CD4-positive, alpha-beta memory T cell (primary cell): ENCODE measurements around the gene CMIP. TPM values are rescaled to one million over a fixed set of nuclear protein-coding genes. Genes with fewer than 3 reads are reported as not detected.
A peak's percentile ranks its signal among the peaks of the same experiment; 100 is the strongest.

ENCODE experiments used
- CTCF ChIA-PET: fragments of 350-600 bp; sonication (Branson Sonifier 250); formaldehyde crosslinking; loops from one replicate; lab custom pipeline; 2021; ENCODE audit warnings: inconsistent platforms; ENCODE audit not compliant: partially characterized antibody; lab: Charles Lee
- POLR2A ChIA-PET: fragments of 350-600 bp; sonication (Branson Sonifier 250); formaldehyde crosslinking; loops from one replicate; lab custom pipeline; 2021; ENCODE audit not compliant: partially characterized antibody; lab: Charles Lee
- DNase-seq, 5 donors: peaks; one replicate each; pipeline versions ENCODE4 v3.0.0 to v3.0.0-alpha.2; 2020 to 2022; ENCODE audit warnings: mixed read lengths in 1 of 5
- H3K27ac ChIP-seq: one replicate; pipeline ENCODE4 v1.7.0; 2013; ENCODE audit warnings: low read depth, low read length
- H3K27me3 ChIP-seq: 2 replicates; pipeline ENCODE4 v1.7.0; 2013; ENCODE audit warnings: mild to moderate bottlenecking, low read length, moderate library complexity; ENCODE audit not compliant: insufficient read depth
- H3K36me3 ChIP-seq: 2 replicates; pipeline ENCODE4 v1.7.0; 2013; ENCODE audit warnings: mild to moderate bottlenecking, low read length, moderate library complexity; ENCODE audit not compliant: insufficient read depth
- H3K4me1 ChIP-seq: 2 replicates; pipeline ENCODE4 v1.7.0; 2013; ENCODE audit warnings: mild to moderate bottlenecking, low read length, moderate library complexity; ENCODE audit not compliant: insufficient read depth
- H3K4me3 ChIP-seq, 2 donors: one replicate each; pipeline ENCODE4 v1.7.0; 2013; ENCODE audit warnings: low read length in 2 of 2, mild to moderate bottlenecking in 1 of 2
- H3K9me3 ChIP-seq, 2 donors: one replicate each; pipeline ENCODE4 v1.7.0; 2013; ENCODE audit warnings: low read length in 2 of 2, control low read depth in 1 of 2; ENCODE audit not compliant: control insufficient read depth in 1 of 2
- H3K27ac Mint-ChIP-seq, 7 donors: one replicate each; pipeline ENCODE4 v1.8.0; 2020 to 2021; ENCODE audit warnings: mixed read lengths in 7 of 7, mild to moderate bottlenecking in 6 of 7, inconsistent platforms in 3 of 7, moderate library complexity in 3 of 7
- H3K27me3 Mint-ChIP-seq, 2 donors: one replicate each; pipeline ENCODE4 v1.8.0; 2020 to 2021; ENCODE audit warnings: mixed read lengths in 2 of 2
- H3K36me3 Mint-ChIP-seq, 2 donors: one replicate each; pipeline ENCODE4 v1.8.0; 2020 to 2021; ENCODE audit warnings: mixed read lengths in 2 of 2, inconsistent platforms in 1 of 2, mild to moderate bottlenecking in 1 of 2
- H3K4me1 Mint-ChIP-seq, 4 donors: one replicate each; pipeline ENCODE4 v1.8.0; 2020 to 2021; ENCODE audit warnings: mixed read lengths in 4 of 4, mild to moderate bottlenecking in 1 of 4
- H3K4me3 Mint-ChIP-seq, 8 donors: one replicate each; pipeline ENCODE4 v1.8.0; 2020 to 2021; ENCODE audit warnings: mixed read lengths in 8 of 8, mild to moderate bottlenecking in 7 of 8, moderate library complexity in 6 of 8, inconsistent platforms in 3 of 8
- H3K9me3 Mint-ChIP-seq, 8 donors: one replicate each; pipeline ENCODE4 v1.8.0; 2020 to 2021; ENCODE audit warnings: mixed read lengths in 8 of 8, mild to moderate bottlenecking in 5 of 8, inconsistent platforms in 3 of 8, moderate library complexity in 1 of 8
- intact Hi-C: fragments of 100-400 bp; cut with micrococcal nuclease; formaldehyde crosslinking; loops from one replicate; pipeline ENCODE4 v1.15.1; 2023
- polyA plus RNA-seq, 2 donors: library from polyadenylated mRNA; unstranded; fragments of 300-500 nt; fragmentation: Illumina TruSeq; gene quantifications; one replicate each; pipeline ENCODE4 v1.2.3, GENCODE V29; 2021
- total RNA-seq, 2 experiments: library from RNA; stranded (reverse); gene quantifications; one replicate each; pipeline ENCODE4 v1.2.3, GENCODE V29; 2021

CMIP gene
- total and polyA plus RNA-seq, 4 experiments from 2014 or later, result 0.84 to 36.4 (median 33.2) TPM; not detected in 1

DNA sequence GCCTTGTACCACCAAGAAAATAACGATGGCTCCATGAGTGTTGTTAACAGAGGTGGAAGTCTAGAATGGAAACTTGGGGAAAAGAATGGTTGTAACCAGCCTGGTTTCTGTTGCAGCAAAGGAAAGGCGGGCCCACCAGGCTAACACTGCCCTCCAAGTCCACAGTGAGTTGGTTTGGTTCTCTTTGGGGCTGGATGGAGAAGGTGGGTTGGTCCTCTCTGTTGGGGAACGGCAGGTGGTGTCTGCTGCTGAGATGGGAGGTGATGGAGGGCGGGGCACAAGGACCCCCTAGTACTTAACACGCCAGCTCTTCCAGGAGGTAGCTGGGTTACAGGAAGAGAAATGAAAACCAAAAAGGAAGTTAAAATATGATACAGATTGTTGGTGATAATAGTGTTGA lies 257.9 kb downstream of the CMIP start:
- POLR2A ChIA-PET, result interaction anchor here (0.8 to 1.3 kb wide), 2 partner anchors 12 to 16 kb away, joined by 3 read pairs; no protein-coding TSS in a partner anchor
- intact Hi-C loops, result no loop called here
- DNase-seq, result no peak
- Histone ChIP-seq H3K4me1 (no peaks in the 10 kb centered on the region), H3K4me3 (no peak overlapping the region), H3K27ac (no peak overlapping the region), H3K27me3 (no peaks in the 10 kb centered on the region), H3K36me3 (peaks cover 29% of the 10 kb centered on the region), H3K9me3 (no peaks in the 10 kb centered on the region)
- CTCF ChIA-PET, result interaction anchor here (1.5 kb wide), 1 partner anchor 298 kb away, joined by 4 read pairs; no protein-coding TSS in a partner anchor
- Mint-ChIP-seq H3K4me3 (no peak overlapping the region), H3K36me3 (peaks cover 42 to 60% of the 10 kb centered on the region in 2 donors), H3K27me3 (no peaks in the 10 kb centered on the region), H3K9me3 (no peaks in the 10 kb centered on the region), H3K4me1 (peaks cover 2 to 19% (median 6%) of the 10 kb centered on the region in 4 donors), H3K27ac (peak overlapping the region in 5 of 7 donors; percentile 19 to 78 (median 45))

GRCh38 chr16:81703177-81704155 lies 258.9 kb downstream of the CMIP start:
- DNase-seq, result no peak
- Mint-ChIP-seq H3K4me1 (peaks cover 2 to 19% (median 6%) of the 10 kb centered on the region in 4 donors), H3K36me3 (peaks cover 43 to 66% of the 10 kb centered on the region in 2 donors), H3K27ac (peak overlapping the region in 6 of 7 donors; percentile 32 to 78 (median 52)), H3K9me3 (no peaks in the 10 kb centered on the region), H3K27me3 (no peaks in the 10 kb centered on the region), H3K4me3 (peak overlapping the region in 1 of 8 donors; percentile 42)
- intact Hi-C loops, result no loop called here
- ChIA-PET CTCF (interaction anchor here (1.3 kb wide), 1 partner anchor 27 kb away, joined by 4 read pairs; no protein-coding TSS in a partner anchor), POLR2A (interaction anchor here (1.3 kb wide), 1 partner anchor 15 kb away, joined by 3 read pairs; no protein-coding TSS in a partner anchor)
- no peaks in the 10 kb centered on the region for H3K27me3 ChIP-seq
- H3K9me3 ChIP-seq, result no peaks in the 10 kb centered on the region
- H3K36me3 ChIP-seq, result peaks cover 29% of the 10 kb centered on the region
- no peak overlapping the region for H3K4me3 ChIP-seq
- no peaks in the 10 kb centered on the region for H3K4me1 ChIP-seq
- H3K27ac ChIP-seq, result no peak overlapping the region

- H3K4me3 Mint-ChIP-seq, result no peak overlapping the region
- no peaks in the 10 kb centered on the region for H3K9me3 Mint-ChIP-seq
- peaks cover 2 to 19% (median 9%) of the 10 kb centered on the region in 4 donors for H3K4me1 Mint-ChIP-seq
- ChIA-PET POLR2A (no interaction called here), CTCF (interaction anchor here (0.7 kb wide), 1 partner anchor 57 kb away, joined by 3 read pairs; no protein-coding TSS in a partner anchor)
- no peaks in the 10 kb centered on the region for H3K27me3 ChIP-seq
- H3K36me3 Mint-ChIP-seq, result peaks cover 44 to 59% of the 10 kb centered on the region in 2 donors
- H3K4me3 ChIP-seq, result no peak overlapping the region
- intact Hi-C loops, result no loop called here
- no peak overlapping the region for H3K27ac ChIP-seq
- H3K27me3 Mint-ChIP-seq, result no peaks in the 10 kb centered on the region
- no peaks in the 10 kb centered on the region for H3K9me3 ChIP-seq
- H3K27ac Mint-ChIP-seq, result peak overlapping the region in 1 of 7 donors; percentile 57
- H3K4me1 ChIP-seq, result no peaks in the 10 kb centered on the region
- H3K36me3 ChIP-seq, result peaks cover 32% of the 10 kb centered on the region
- DNase-seq, result no peak
Measured at GRCh38 chr16:81705261-81705660, 260.7 kb downstream of the CMIP start.

- H3K27ac ChIP-seq, result no peak overlapping the region
- H3K9me3 ChIP-seq, result no peaks in the 10 kb centered on the region
- Mint-ChIP-seq H3K4me1 (peaks cover 2 to 19% (median 9%) of the 10 kb centered on the region in 4 donors), H3K4me3 (no peak overlapping the region), H3K9me3 (no peaks in the 10 kb centered on the region), H3K27me3 (no peaks in the 10 kb centered on the region), H3K27ac (peak overlapping the region in 6 of 7 donors; percentile 18 to 83 (median 62)), H3K36me3 (peaks cover 35 to 48% of the 10 kb centered on the region in 2 donors)
- peaks cover 32% of the 10 kb centered on the region for H3K36me3 ChIP-seq
- ChIA-PET CTCF (no interaction called here), POLR2A (interaction anchor here (1.2 kb wide), 1 partner anchor 12 kb away, joined by 4 read pairs; no protein-coding TSS in a partner anchor)
- intact Hi-C loops, result no loop called here
- no peak overlapping the region for H3K4me3 ChIP-seq
- no peaks in the 10 kb centered on the region for H3K27me3 ChIP-seq
- H3K4me1 ChIP-seq, result no peaks in the 10 kb centered on the region
- DNase-seq, result no peak
Measured at GRCh38 chr16:81706327-81707295, 262.0 kb downstream of the CMIP start.

DNA sequence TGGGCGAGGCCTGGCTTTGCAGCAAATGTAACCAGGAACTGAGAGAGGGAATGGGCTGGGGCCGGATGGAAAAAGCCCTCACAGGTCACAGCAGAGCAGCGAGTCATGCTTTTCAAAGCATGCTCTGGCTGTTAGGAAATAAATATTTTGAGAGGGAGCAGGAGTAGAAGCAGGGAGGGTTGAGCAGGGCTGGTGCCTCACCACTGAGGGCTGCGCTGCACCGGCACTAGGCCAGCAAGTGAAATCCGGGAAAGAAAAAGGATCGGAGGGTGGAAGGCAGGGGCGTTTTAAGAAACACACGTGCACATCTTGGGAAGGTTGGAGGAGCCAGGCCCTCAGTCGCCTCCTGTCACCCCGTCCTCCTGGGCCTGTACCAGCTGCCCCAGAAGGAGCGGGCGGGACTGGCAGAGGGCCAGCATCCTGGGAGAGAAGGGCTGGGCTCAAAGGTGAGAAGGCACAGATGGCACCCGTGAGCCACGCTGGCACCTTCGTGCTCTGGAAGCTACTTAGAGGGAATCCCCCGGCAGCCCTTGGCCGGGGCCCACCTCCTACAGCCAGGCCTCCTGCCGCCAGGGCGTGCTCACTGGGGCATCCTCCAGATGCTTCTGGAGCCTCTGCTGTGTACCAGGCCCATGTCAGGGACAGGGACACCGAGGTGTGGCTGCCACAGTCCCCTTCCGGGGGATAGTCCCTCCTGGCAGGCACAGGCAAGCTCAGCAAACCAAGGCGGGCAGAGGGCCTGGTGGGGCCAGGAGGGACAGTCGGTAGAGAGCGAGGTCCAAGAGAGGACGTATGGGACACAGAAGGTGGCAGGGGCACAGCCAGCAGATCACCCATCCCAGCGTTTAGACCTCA lies 263.0 kb downstream of the CMIP start:
- H3K4me1 Mint-ChIP-seq, result peaks cover 2 to 12% (median 7%) of the 10 kb centered on the region in 4 donors
- DNase-seq, result no peak
- ChIA-PET CTCF (no interaction called here), POLR2A (interaction anchor here (1.2 kb wide), 1 partner anchor 11 kb away, joined by 4 read pairs; no protein-coding TSS in a partner anchor)
- no peaks in the 10 kb centered on the region for H3K27me3 Mint-ChIP-seq
- Histone ChIP-seq H3K27ac (no peak overlapping the region), H3K9me3 (no peaks in the 10 kb centered on the region), H3K4me3 (no peak overlapping the region), H3K4me1 (no peaks in the 10 kb centered on the region), H3K36me3 (peaks cover 28% of the 10 kb centered on the region), H3K27me3 (no peaks in the 10 kb centered on the region)
- intact Hi-C loops, result no loop called here
- peaks cover 32 to 41% of the 10 kb centered on the region in 2 donors for H3K36me3 Mint-ChIP-seq
- peaks cover 0 to 2% (median 0%) of the 10 kb centered on the region in 8 donors for H3K9me3 Mint-ChIP-seq
- no peak overlapping the region for H3K4me3 Mint-ChIP-seq
- H3K27ac Mint-ChIP-seq, result peak overlapping the region in 5 of 7 donors; percentile 26 to 90 (median 71)
